ENCODE results near the gene GEMIN2.
"Not testable (repeated sequence)": the region's sequence is repeated elsewhere in the genome, so short reads cannot be mapped to it uniquely, and the experiment has no call there.

Gene GEMIN2

GRCh38 chr14:39099748-39100147, 14.4 kb upstream of the GEMIN2 start:
- no peak overlapping the region for H3K4me3 ChIP-seq (replicated peaks; ENCODE audit: low read depth, low read length)

GRCh38 chr14:39102265-39102968, 11.7 kb upstream of the GEMIN2 start:
- TF ChIP-seq CTCF (IDR thresholded peaks at IDR 0.05; ENCODE audit: insufficient read depth, low read length, poor library complexity, severe bottlenecking), result no peak

More at GRCh38 chr14:39099748-39100147, 14.4 kb upstream of the GEMIN2 start:
- Histone ChIP-seq H3K27me3 (replicated peaks; ENCODE audit: control insufficient read depth, insufficient read depth, low read length) (no peaks in the 10 kb centered on the region), H3K36me3 (ENCODE audit: control insufficient read depth, insufficient read depth, low read length) (no peaks in the 10 kb centered on the region)
- DNase-seq (ENCODE audit: extremely low read depth, insufficient read length), result no peak
- TF ChIP-seq CTCF (IDR thresholded peaks at IDR 0.05; ENCODE audit: insufficient read depth, low read length, poor library complexity, severe bottlenecking), result no peak

GRCh38 chr14:39102969-39103957, 10.9 kb upstream of the GEMIN2 start, which contains the start of gene SEC23A:
Gene SEC23A (minus strand): TSS chr14:39103235. CDS start chr14:39096118, 7,117 bp downstream.
- Histone ChIP-seq H3K27me3 (replicated peaks; ENCODE audit: control insufficient read depth, insufficient read depth, low read length) (no peaks in the 10 kb centered on the region), H3K36me3 (ENCODE audit: control insufficient read depth, insufficient read depth, low read length) (no peaks in the 10 kb centered on the region), H3K4me3 (replicated peaks; ENCODE audit: low read depth, low read length) (peak within 1 kb of the TSS; percentile 67)
- TF ChIP-seq CTCF (IDR thresholded peaks at IDR 0.05; ENCODE audit: insufficient read depth, low read length, poor library complexity, severe bottlenecking), result peak; percentile 7
- DNase-seq (ENCODE audit: extremely low read depth, insufficient read length), result peak; percentile 89

More at GRCh38 chr14:39102265-39102968, 11.7 kb upstream of the GEMIN2 start:
- no peaks in the 10 kb centered on the region for H3K36me3 ChIP-seq (ENCODE audit: control insufficient read depth, insufficient read depth, low read length)
- H3K4me3 ChIP-seq (replicated peaks; ENCODE audit: low read depth, low read length), result peak overlapping the region; percentile 67
- no peak for DNase-seq (ENCODE audit: extremely low read depth, insufficient read length)
- H3K27me3 ChIP-seq (replicated peaks; ENCODE audit: control insufficient read depth, insufficient read depth, low read length), result no peaks in the 10 kb centered on the region

- H3K27me3 ChIP-seq (replicated peaks; ENCODE audit: control insufficient read depth, insufficient read depth, low read length); DNase-seq (ENCODE audit: extremely low read depth, insufficient read length); H3K36me3 ChIP-seq (ENCODE audit: control insufficient read depth, insufficient read depth, low read length): not testable (repeated sequence)
- peak overlapping the region; percentile 67 for H3K4me3 ChIP-seq (replicated peaks; ENCODE audit: low read depth, low read length)
These were observed 9.9 kb upstream of the GEMIN2 start for GRCh38 chr14:39104078-39104801.

GRCh38 chr14:39107591-39107996, 6.5 kb upstream of the GEMIN2 start:
- DNase-seq (ENCODE audit: extremely low read depth, insufficient read length), result no peak
- Histone ChIP-seq H3K36me3 (ENCODE audit: control insufficient read depth, insufficient read depth, low read length) (no peaks in the 10 kb centered on the region), H3K4me3 (replicated peaks; ENCODE audit: low read depth, low read length) (no peak overlapping the region), H3K27me3 (replicated peaks; ENCODE audit: control insufficient read depth, insufficient read depth, low read length) (no peaks in the 10 kb centered on the region)
- TF ChIP-seq CTCF (IDR thresholded peaks at IDR 0.05; ENCODE audit: insufficient read depth, low read length, poor library complexity, severe bottlenecking), result peak; percentile 43

Data from GM06990 (cell line).